A549 (cell line): ENCODE data around the gene ACTR6. TPM values are rescaled to one million over a fixed set of nuclear protein-coding genes. Genes with fewer than 3 reads are reported as not detected.

Source experiments
- ATAC-seq, 2 experiments: fragments of 200-7000 bp in 1 of 2; fragments of >200 bp in 1 of 2; cut with Nextera tagmentation in 1 of 2; cut with Tn5 transposase in 1 of 2; 3 replicates each; pipeline versions ENCODE4 v1.8.0 to v1.9.1; 2018 to 2020; ENCODE audit warnings: mild to moderate bottlenecking in 1 of 2, moderate library complexity in 1 of 2
- CTCF ChIA-PET: fragments of 300-600 bp; sonication (Branson Sonifier 250); formaldehyde crosslinking; extraction: SDS; loops from one replicate; lab custom pipeline; 2021; ENCODE audit warnings: antibody characterized with exemption, inconsistent platforms; lab: Yijun Ruan, JAX
- POLR2A ChIA-PET: fragments of 350-600 bp; formaldehyde crosslinking; extraction: SDS; loops from one replicate; lab custom pipeline; 2021; ENCODE audit warnings: antibody characterized with exemption, inconsistent platforms; lab: Yijun Ruan, JAX
- DNase-seq, 2 experiments: peaks; one replicate each; pipeline versions ENCODE4 v3.0.0 to v3.0.0-alpha.2; 2011 to 2016; ENCODE audit warnings: low read depth in 1 of 2, low spot score in 1 of 2
- FAIRE-seq: peaks from 2 replicates; lab custom pipeline; 2011; peaks lifted over from hg19 to GRCh38; lab: Jason Lieb, UNC
- H3K27ac ChIP-seq, 2 experiments: fragments of >200 bp; sonication (Bioruptor Twin); formaldehyde crosslinking; 3 replicates each; pipeline ENCODE4 v1.5.1; 2016 to 2017
- H3K4me1 ChIP-seq: fragments of >200 bp; sonication (Bioruptor Twin); formaldehyde crosslinking; 3 replicates; pipeline ENCODE4 v1.6.1; 2016
- H3K4me2 ChIP-seq: fragments of >200 bp; sonication (Bioruptor Twin); formaldehyde crosslinking; 3 replicates; pipeline ENCODE4 v1.6.1; 2016
- H3K4me3 ChIP-seq: fragments of >200 bp; sonication (Bioruptor Twin); formaldehyde crosslinking; 3 replicates; pipeline ENCODE4 v1.5.1; 2016
- H3K9me3 ChIP-seq: fragments of >200 bp; sonication (Bioruptor Twin); formaldehyde crosslinking; 3 replicates; pipeline ENCODE4 v1.6.1; 2016
- ATOH8 ChIP-seq: fragments of 250-450 bp; sonication (Bioruptor Pico); IDR thresholded peaks from 2 replicates; pipeline ENCODE4 v1.5.0; 2020; ENCODE audit warnings: low read depth, mild to moderate bottlenecking, moderate library complexity
- CBX2 ChIP-seq: fragments of 200-600 bp; sonication (generic); IDR thresholded peaks from 2 replicates; pipeline ENCODE4 v1.6.1; 2016; ENCODE audit warnings: low read depth, mild to moderate bottlenecking, borderline replicate concordance
- CHD2 ChIP-seq: fragments of 150-350 bp; IDR thresholded peaks from 2 replicates; pipeline ENCODE4 v1.6.1; 2014; ENCODE audit warnings: low read length; ENCODE audit not compliant: partially characterized antibody
- CHD4 ChIP-seq: fragments of 200-600 bp; sonication (generic); IDR thresholded peaks from 2 replicates; pipeline ENCODE4 v1.6.1; 2016; ENCODE audit warnings: antibody characterized with exemption, mild to moderate bottlenecking, borderline replicate concordance
- CTCF ChIP-seq: fragments of >200 bp; sonication (Bioruptor Twin); formaldehyde crosslinking; IDR thresholded peaks from 3 replicates; pipeline ENCODE4 v1.5.1; 2016
- EHF ChIP-seq: fragments of 250-450 bp; sonication (Bioruptor Pico); IDR thresholded peaks from 2 replicates; pipeline ENCODE4 v1.5.0; 2020; ENCODE audit warnings: mild to moderate bottlenecking
- ELK1 ChIP-seq: fragments of 150-350 bp; IDR thresholded peaks from 2 replicates; pipeline ENCODE4 v1.6.1; 2014; ENCODE audit warnings: low read depth, mild to moderate bottlenecking, low read length
- FOXS1 ChIP-seq: fragments of 250-450 bp; sonication (Bioruptor Pico); IDR thresholded peaks from 2 replicates; pipeline ENCODE4 v1.5.0; 2020; ENCODE audit warnings: mild to moderate bottlenecking, moderate library complexity
- HES2 ChIP-seq: fragments of >200 bp; sonication (Bioruptor Twin); formaldehyde crosslinking; IDR thresholded peaks from 2 replicates; pipeline ENCODE4 v1.6.1; 2016
- JUNB ChIP-seq: fragments of >200 bp; sonication (Bioruptor Twin); formaldehyde crosslinking; IDR thresholded peaks from 2 replicates; pipeline ENCODE4 v1.6.1; 2016
- KDM5A ChIP-seq: fragments of 200-600 bp; sonication (generic); IDR thresholded peaks from 2 replicates; pipeline ENCODE4 v1.6.1; 2016; ENCODE audit warnings: antibody characterized with exemption, mild to moderate bottlenecking
- MAFK ChIP-seq: fragments of 450-650 bp; IDR thresholded peaks from 2 replicates; pipeline ENCODE4 v1.6.1; 2014; ENCODE audit not compliant: partially characterized antibody
- MYC ChIP-seq: IDR thresholded peaks from 2 replicates; pipeline ENCODE4 v1.6.1; 2012; ENCODE audit warnings: mild to moderate bottlenecking, inconsistent platforms, low read length, improper control_type of control experiment, borderline replicate concordance
- NPAS2 ChIP-seq: fragments of 250-450 bp; sonication (Bioruptor Pico); IDR thresholded peaks from 2 replicates; pipeline ENCODE4 v1.8.0; 2022; ENCODE audit warnings: mild to moderate bottlenecking, moderate library complexity, borderline replicate concordance
- NR3C1 ChIP-seq: fragments of >200 bp; sonication (Bioruptor Twin); formaldehyde crosslinking; IDR thresholded peaks from 3 replicates; pipeline ENCODE4 v1.6.1; 2017
- PHF8 ChIP-seq: fragments of 200-600 bp; sonication (generic); IDR thresholded peaks from 2 replicates; pipeline ENCODE4 v1.6.1; 2016; ENCODE audit warnings: low read depth, mild to moderate bottlenecking, antibody characterized with exemption, moderate library complexity, borderline replicate concordance
- POLR2AphosphoS2 ChIP-seq: conservative IDR thresholded peaks from 2 replicates; pipeline ENCODE4 v1.6.1; 2012; ENCODE audit warnings: low read length, improper control_type of control experiment, inconsistent platforms
- RAD21 ChIP-seq, 2 experiments: fragments of >200 bp in 1 of 2; sonication (Bioruptor Twin) in 1 of 2; formaldehyde crosslinking in 1 of 2; IDR thresholded peaks in 1 of 2; conservative IDR thresholded peaks in 1 of 2; 2 replicates in 1 of 2; 3 replicates in 1 of 2; pipeline ENCODE4 v1.6.1; 2012 to 2018; ENCODE audit warnings: inconsistent platforms in 1 of 2
- REST ChIP-seq: fragments of 200-600 bp; sonication (generic); IDR thresholded peaks from 2 replicates; pipeline ENCODE4 v1.6.1; 2016; ENCODE audit warnings: antibody characterized with exemption, mild to moderate bottlenecking, moderate library complexity
- WGBS: methylation state at CpG from one replicate; pipeline ENCODE4 v1.1.6; 2017; ENCODE audit errors: missing lambda C conversion rate; 5-methylcytosine and 5-hydroxymethylcytosine counted together
- polyA plus RNA-seq, 4 experiments: library from polyadenylated mRNA; depleted of rRNA in 3 of 4; stranded (reverse); fragments of >200 nt; fragmentation: RNase III in 1 of 4; extraction: RNeasy Plus Mini Kit Qiagen cat#74134 plus additional on column Dnase treatment in 1 of 4; gene quantifications; 2 replicates in 3 of 4; 3 replicates in 1 of 4; pipeline ENCODE4 v1.2.3, GENCODE V29; 2011 to 2017

Gene ACTR6
- polyA plus RNA-seq, 2 of the 4 experiments (the other 2 are of a cell fraction), result 37.0 to 50.1 TPM

GRCh38 chr12:100267603-100268281 lies 67.1 kb downstream of the ACTR6 start:
- Histone ChIP-seq H3K4me1 (peaks cover 17% of the 10 kb centered on the region; the same call in 2 of the 3 replicates), H3K27ac (peak overlapping the region; percentile 85 to 97), H3K4me2 (peak overlapping the region; percentile 91), H3K9me3 (no peaks in the 10 kb centered on the region), H3K4me3 (peak overlapping the region; percentile 86)
- TF ChIP-seq FOXS1 (CRISPR knock-in tag) (no peak), KDM5A (0 out of 2 replicates have a peak, but pooled peaks have one; percentile 20)
- CTCF ChIA-PET, result interaction anchor here (1.0 to 1.7 kb wide), 3 partner anchors 18 to 32 kb away, joined by 3 to 5 read pairs (median 3); no protein-coding TSS in a partner anchor
- peak; percentile 48 to 49 for ATAC-seq
- WGBS, result 4% methylated on average over 30 of the region's 33 CpGs
- no peak for DNase-seq
- FAIRE-seq, result no peak
- POLR2A ChIA-PET, result interaction anchor here (1.1 kb wide), 1 partner anchor 9 kb away, joined by 5 read pairs; no protein-coding TSS in a partner anchor

GRCh38 chr12:100268835-100269564 lies 68.4 kb downstream of the ACTR6 start:
- TF ChIP-seq MAFK (peak; percentile 5), NR3C1 (no peak), ATOH8 (CRISPR knock-in tag) (no peak), CBX2 (no peak)
- TF ChIP-seq, all 56 proteins: peak for 1
- no peak for DNase-seq
- Histone ChIP-seq H3K4me3 (peak overlapping the region; percentile 86; the same call in 2 of the 3 replicates), H3K9me3 (no peaks in the 10 kb centered on the region), H3K4me1 (peaks cover 17% of the 10 kb centered on the region; the same call in 2 of the 3 replicates), H3K27ac (no peak overlapping the region), H3K4me2 (peak overlapping the region; percentile 91)
- WGBS, result 76% methylated on average over 5 of the region's 5 CpGs
- POLR2A ChIA-PET, result no interaction called here
- no peak for ATAC-seq
- FAIRE-seq, result no peak
- CTCF ChIA-PET, result no interaction called here

GRCh38 chr12:100273782-100274181 lies 73.2 kb downstream of the ACTR6 start:
- no peak overlapping the region for H3K4me2 ChIP-seq
- TF ChIP-seq PHF8, result no peak
- TF ChIP-seq HES2, result no peak
- TF ChIP-seq ATOH8 (CRISPR knock-in tag), result no peak
- TF ChIP-seq CHD2, result no peak
- no peak for TF ChIP-seq CHD4
- TF ChIP-seq REST, result no peak
- TF ChIP-seq NPAS2 (CRISPR knock-in tag), result no peak
- no peak for TF ChIP-seq CBX2
- no peak for TF ChIP-seq ELK1
- no peak for TF ChIP-seq MYC
- TF ChIP-seq RAD21 (conservative IDR thresholded peaks at IDR 0.05 in 1 of 2, IDR thresholded peaks at IDR 0.05 in 1 of 2), result no peak
- no peak for TF ChIP-seq POLR2AphosphoS2
- TF ChIP-seq NR3C1, result no peak
- no peak for TF ChIP-seq CTCF
- no peak for TF ChIP-seq JUNB
- TF ChIP-seq EHF (CRISPR knock-in tag), result no peak
- ATAC-seq, result no peak
- no peaks in the 10 kb centered on the region for H3K9me3 ChIP-seq
- POLR2A ChIA-PET, result interaction anchor here (0.5 kb wide), 1 partner anchor 138 kb away, joined by 3 read pairs; no protein-coding TSS in a partner anchor
- CTCF ChIA-PET, result interaction anchor here (1.4 kb wide), 1 partner anchor 119 kb away, joined by 3 read pairs; no protein-coding TSS in a partner anchor
- whole genome bisulfite sequencing, result 94% methylated on average over 4 of the region's 4 CpGs
- no peak for FAIRE-seq
- H3K4me3 ChIP-seq, result no peak overlapping the region
- no peak for DNase-seq
- no peak overlapping the region for H3K27ac ChIP-seq
- H3K4me1 ChIP-seq, result peaks cover 9% of the 10 kb centered on the region; the same call in 2 of the 3 replicates
